Natural killer cell (primary cell): ENCODE measurements around the gene MACF1. TPM values are rescaled to one million over a fixed set of nuclear protein-coding genes. Genes with fewer than 3 reads are reported as not detected.

Experiments used
- ATAC-seq, 3 donors: fragments of 150-1000 bp in 2 of 3; fragments of 200-7000 bp in 1 of 3; cut with Tn5 transposase; 1 replicate in 1 of 3; 2 replicates in 2 of 3; pipeline ENCODE4 v1.10.0; 2021; ENCODE audit warnings: mild to moderate bottlenecking in 2 of 3, moderate library complexity in 2 of 3
- DNase-seq, 2 donors: peaks; one replicate each; pipeline versions ENCODE4 v3.0.0 to v3.0.0-alpha.2; 2013 to 2021; ENCODE audit warnings: mixed read lengths in 1 of 2
- H3K27ac ChIP-seq: one replicate; pipeline ENCODE4 v1.5.1; 2013; ENCODE audit warnings: mild to moderate bottlenecking, low read length
- H3K27me3 ChIP-seq: one replicate; pipeline ENCODE4 v1.6.1; 2013; ENCODE audit warnings: low read length; ENCODE audit not compliant: control insufficient read depth, insufficient read depth
- H3K36me3 ChIP-seq: one replicate; pipeline ENCODE4 v1.6.1; 2013; ENCODE audit warnings: low read length; ENCODE audit not compliant: control insufficient read depth, insufficient read depth
- H3K4me1 ChIP-seq: one replicate; pipeline ENCODE4 v1.6.1; 2013; ENCODE audit warnings: low read length; ENCODE audit not compliant: control insufficient read depth, insufficient read depth
- H3K4me3 ChIP-seq: one replicate; pipeline ENCODE4 v1.5.1; 2013; ENCODE audit warnings: low read length
- H3K9me3 ChIP-seq: one replicate; pipeline ENCODE4 v1.6.1; 2013; ENCODE audit warnings: low read length; ENCODE audit not compliant: control insufficient read depth, insufficient read depth
- H3K27ac Mint-ChIP-seq, 2 donors: one replicate each; pipeline ENCODE4 v1.8.0; 2022; ENCODE audit warnings: mild to moderate bottlenecking in 2 of 2, mixed read lengths in 2 of 2, moderate library complexity in 1 of 2
- H3K27me3 Mint-ChIP-seq, 2 donors: one replicate each; pipeline ENCODE4 v1.8.0; 2022; ENCODE audit warnings: low read depth in 2 of 2, mixed read lengths in 2 of 2
- H3K36me3 Mint-ChIP-seq: one replicate; pipeline ENCODE4 v1.8.0; 2022; ENCODE audit warnings: mixed read lengths
- H3K4me1 Mint-ChIP-seq, 2 donors: one replicate each; pipeline ENCODE4 v1.8.0; 2022; ENCODE audit warnings: mixed read lengths in 2 of 2
- H3K4me3 Mint-ChIP-seq: one replicate; pipeline ENCODE4 v1.8.0; 2022; ENCODE audit warnings: mild to moderate bottlenecking, moderate library complexity, mixed read lengths
- H3K9me3 Mint-ChIP-seq, 2 donors: one replicate each; pipeline ENCODE4 v1.8.0; 2022; ENCODE audit warnings: mixed read lengths in 2 of 2
- WGBS: methylation state at CpG from one replicate; pipeline ENCODE4 v1.1.7; 2013; ENCODE audit warnings: missing lambda C conversion rate; ENCODE audit not compliant: insufficient coverage; 5-methylcytosine and 5-hydroxymethylcytosine counted together
- intact Hi-C: fragments of 100-400 bp; cut with micrococcal nuclease; formaldehyde crosslinking; loops from one replicate; pipeline ENCODE4 v1.14.2; 2022
- total RNA-seq, 4 donors: library from RNA; stranded (reverse); fragments of 120-200 nt in 1 of 4; gene quantifications; one replicate each; pipeline versions ENCODE4 v1.2.3 to v1.2.4, GENCODE V29; 2013 to 2022
- TF ChIP-seq, protein P1 (sequence below): fragments of 200-600 bp; IDR thresholded peaks from one replicate; pipeline ENCODE4 v1.8.0; 2022; ENCODE audit warnings: antibody characterized with exemption

MACF1 gene
- total RNA-seq, 3 donors from 2014 or later (not counting 1 experiment from before 2014, with no cell fraction given): 752 to 811 (median 752) TPM

DNA sequence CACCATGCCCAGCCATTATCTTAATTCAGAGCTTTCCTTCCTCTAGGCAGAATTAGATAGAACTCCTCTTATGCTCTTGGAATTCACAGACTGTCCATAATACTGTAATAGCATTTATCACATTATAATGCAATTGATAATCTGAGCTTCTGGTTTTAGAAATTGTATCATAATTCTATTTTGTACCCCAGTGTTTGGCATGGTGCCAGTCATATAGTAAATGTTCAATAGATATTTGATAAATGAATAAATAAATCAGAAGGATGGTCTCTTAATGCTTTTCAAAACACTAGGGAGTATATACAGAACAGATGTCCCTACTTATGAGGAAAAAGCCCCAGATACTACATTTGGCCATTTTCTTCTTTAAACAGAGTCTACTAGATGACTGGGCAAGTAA, 167.6 kb downstream of the MACF1 start:
- no peaks in the 10 kb centered on the region for H3K9me3 ChIP-seq
- peak overlapping the region in 1 of 2 donors; percentile 35 for H3K27ac Mint-ChIP-seq
- H3K27ac ChIP-seq: no peak overlapping the region
- H3K4me3 ChIP-seq: no peak overlapping the region
- no peaks in the 10 kb centered on the region for H3K27me3 Mint-ChIP-seq
- H3K36me3 ChIP-seq: peaks cover 80% of the 10 kb centered on the region
- no peaks in the 10 kb centered on the region for H3K4me1 ChIP-seq
- H3K9me3 Mint-ChIP-seq: no peaks in the 10 kb centered on the region
- ATAC-seq: no peak
- intact Hi-C loops: no loop called here
- no peaks in the 10 kb centered on the region for H3K27me3 ChIP-seq
- H3K4me1 Mint-ChIP-seq: peaks cover 0 to 6% of the 10 kb centered on the region in 2 donors
- H3K36me3 Mint-ChIP-seq: peaks cover 16% of the 10 kb centered on the region
- H3K4me3 Mint-ChIP-seq: no peak overlapping the region
- TF ChIP-seq, protein P1, sequence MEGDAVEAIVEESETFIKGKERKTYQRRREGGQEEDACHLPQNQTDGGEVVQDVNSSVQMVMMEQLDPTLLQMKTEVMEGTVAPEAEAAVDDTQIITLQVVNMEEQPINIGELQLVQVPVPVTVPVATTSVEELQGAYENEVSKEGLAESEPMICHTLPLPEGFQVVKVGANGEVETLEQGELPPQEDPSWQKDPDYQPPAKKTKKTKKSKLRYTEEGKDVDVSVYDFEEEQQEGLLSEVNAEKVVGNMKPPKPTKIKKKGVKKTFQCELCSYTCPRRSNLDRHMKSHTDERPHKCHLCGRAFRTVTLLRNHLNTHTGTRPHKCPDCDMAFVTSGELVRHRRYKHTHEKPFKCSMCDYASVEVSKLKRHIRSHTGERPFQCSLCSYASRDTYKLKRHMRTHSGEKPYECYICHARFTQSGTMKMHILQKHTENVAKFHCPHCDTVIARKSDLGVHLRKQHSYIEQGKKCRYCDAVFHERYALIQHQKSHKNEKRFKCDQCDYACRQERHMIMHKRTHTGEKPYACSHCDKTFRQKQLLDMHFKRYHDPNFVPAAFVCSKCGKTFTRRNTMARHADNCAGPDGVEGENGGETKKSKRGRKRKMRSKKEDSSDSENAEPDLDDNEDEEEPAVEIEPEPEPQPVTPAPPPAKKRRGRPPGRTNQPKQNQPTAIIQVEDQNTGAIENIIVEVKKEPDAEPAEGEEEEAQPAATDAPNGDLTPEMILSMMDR: no peak
- no peak for DNase-seq

DNA sequence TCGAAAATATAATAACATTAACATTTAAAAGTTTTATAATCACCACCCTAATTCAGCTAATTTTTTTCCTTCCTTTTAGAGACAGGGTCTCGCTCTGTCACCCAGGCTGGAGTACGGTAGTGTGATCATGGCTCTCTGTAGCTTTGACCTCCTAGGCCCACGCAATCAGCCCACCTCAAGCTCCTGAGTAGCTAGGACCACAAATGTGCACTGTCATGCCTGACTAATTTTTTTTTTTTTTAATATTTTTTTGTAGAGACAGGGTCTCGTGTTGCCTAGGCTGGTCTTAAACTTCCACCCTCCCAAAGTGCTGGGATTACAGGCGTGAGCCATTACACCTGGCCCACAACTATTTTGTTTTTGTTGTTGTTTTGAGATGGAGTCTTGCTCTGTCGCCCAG, 172.2 kb downstream of the MACF1 start:
- peaks cover 0 to 9% of the 10 kb centered on the region in 2 donors for H3K4me1 Mint-ChIP-seq
- H3K27ac Mint-ChIP-seq: no peak overlapping the region
- ATAC-seq (no peak), DNase-seq (no peak)
- TF ChIP-seq, protein P1: no peak
- no peaks in the 10 kb centered on the region for H3K27me3 Mint-ChIP-seq
- Histone ChIP-seq H3K36me3 (peaks cover 77% of the 10 kb centered on the region), H3K4me1 (no peaks in the 10 kb centered on the region), H3K9me3 (no peaks in the 10 kb centered on the region), H3K4me3 (no peak overlapping the region), H3K27ac (no peak overlapping the region), H3K27me3 (no peaks in the 10 kb centered on the region)
- H3K9me3 Mint-ChIP-seq: no peaks in the 10 kb centered on the region
- H3K4me3 Mint-ChIP-seq: no peak overlapping the region
- intact Hi-C loops: no loop called here
- H3K36me3 Mint-ChIP-seq: peaks cover 14% of the 10 kb centered on the region
- WGBS: 90% methylated on average over 4 of the region's 7 CpGs

DNA sequence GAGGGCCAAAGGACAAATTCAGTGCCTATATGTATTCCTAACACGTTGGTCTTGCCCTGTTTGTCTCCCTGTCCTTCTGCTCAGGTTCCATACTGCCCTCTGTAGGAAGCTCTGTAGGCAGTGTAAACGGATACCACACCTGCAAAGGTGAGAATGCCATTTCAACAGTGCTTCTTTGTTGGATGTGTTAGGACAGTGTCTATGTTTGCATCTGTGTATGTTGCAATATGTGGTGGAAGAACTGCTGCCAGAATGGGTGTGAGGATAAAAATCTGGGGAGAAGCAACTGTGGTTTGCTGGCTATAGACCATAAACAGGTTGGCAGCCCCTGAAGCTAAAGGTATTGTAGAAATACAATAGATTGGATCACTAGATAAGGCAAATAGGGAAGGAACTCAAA, 173.9 kb downstream of the MACF1 start:
- DNase-seq (peak in 1 of 2 donors; percentile 35), ATAC-seq (no peak)

DNA sequence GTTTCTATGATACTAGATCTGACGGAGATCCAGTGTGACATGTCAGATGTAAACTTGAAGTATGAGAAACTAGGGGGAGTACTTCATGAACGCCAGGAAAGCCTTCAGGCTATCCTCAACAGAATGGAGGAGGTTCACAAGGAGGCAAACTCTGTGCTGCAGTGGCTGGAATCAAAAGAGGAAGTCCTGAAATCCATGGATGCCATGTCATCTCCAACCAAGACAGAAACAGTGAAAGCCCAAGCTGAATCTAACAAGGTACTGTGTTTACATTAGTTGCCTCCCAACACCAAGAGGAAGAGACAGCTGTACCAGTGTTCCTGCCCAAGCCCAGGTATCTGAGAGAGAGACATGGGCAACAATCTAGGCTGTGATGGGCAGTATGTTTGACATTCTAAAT, 174.7 kb downstream of the MACF1 start:
- Histone ChIP-seq H3K27ac (no peak overlapping the region), H3K4me1 (no peaks in the 10 kb centered on the region), H3K4me3 (no peak overlapping the region), H3K9me3 (no peaks in the 10 kb centered on the region), H3K27me3 (no peaks in the 10 kb centered on the region), H3K36me3 (peaks cover 78% of the 10 kb centered on the region)
- peak overlapping the region; percentile 17 to 64 for H3K27ac Mint-ChIP-seq
- ATAC-seq (no peak), DNase-seq (no peak)
- no peaks in the 10 kb centered on the region for H3K27me3 Mint-ChIP-seq
- H3K9me3 Mint-ChIP-seq: no peaks in the 10 kb centered on the region
- intact Hi-C loops: no loop called here
- TF ChIP-seq, protein P1: no peak
- H3K4me3 Mint-ChIP-seq: no peak overlapping the region
- peaks cover 0 to 9% of the 10 kb centered on the region in 2 donors for H3K4me1 Mint-ChIP-seq
- WGBS: 88% methylated on average over 2 of the region's 2 CpGs
- peaks cover 5% of the 10 kb centered on the region for H3K36me3 Mint-ChIP-seq

More for the DNA sequence above, 173.9 kb downstream of the MACF1 start:
- Mint-ChIP-seq H3K4me3 (no peak overlapping the region), H3K27ac (peak overlapping the region; percentile 15 to 64), H3K27me3 (no peaks in the 10 kb centered on the region), H3K36me3 (no peaks in the 10 kb centered on the region), H3K9me3 (no peaks in the 10 kb centered on the region), H3K4me1 (peaks cover 0 to 9% of the 10 kb centered on the region in 2 donors)
- Histone ChIP-seq H3K27ac (no peak overlapping the region), H3K4me1 (no peaks in the 10 kb centered on the region), H3K9me3 (no peaks in the 10 kb centered on the region), H3K36me3 (peaks cover 78% of the 10 kb centered on the region), H3K4me3 (no peak overlapping the region), H3K27me3 (no peaks in the 10 kb centered on the region)
- 50% methylated on average over 2 of the region's 2 CpGs for WGBS
- intact Hi-C loops: no loop called here
- TF ChIP-seq, protein P1: no peak
